NCI-H2029 treated with DMSO at 0.1 percent for 48 hours (cell line): ENCODE results near the gene PLXNB1.
A peak's percentile ranks its signal among the peaks of the same experiment; 100 is the strongest.
"Not testable (repeated sequence)": the region's sequence is repeated elsewhere in the genome, so short reads cannot be mapped to it uniquely, and the experiment has no call there.

Experiments used
- DNase-seq: peaks from one replicate; lab custom pipeline; 2025; lab: John Stamatoyannopoulos, UW

Gene PLXNB1

GRCh38 chr3:48405343-48405881 is 24.5 kb downstream of the PLXNB1 start:
- no peak for DNase-seq

- DNase-seq, result no peak
Observed at GRCh38 chr3:48404440-48405342, 25.2 kb downstream of the PLXNB1 start.

- no peak for DNase-seq
Observed at GRCh38 chr3:48403533-48404439, 26.1 kb downstream of the PLXNB1 start.

GRCh38 chr3:48402907-48403306 is 27.0 kb downstream of the PLXNB1 start:
- DNase-seq, result no peak

DNA sequence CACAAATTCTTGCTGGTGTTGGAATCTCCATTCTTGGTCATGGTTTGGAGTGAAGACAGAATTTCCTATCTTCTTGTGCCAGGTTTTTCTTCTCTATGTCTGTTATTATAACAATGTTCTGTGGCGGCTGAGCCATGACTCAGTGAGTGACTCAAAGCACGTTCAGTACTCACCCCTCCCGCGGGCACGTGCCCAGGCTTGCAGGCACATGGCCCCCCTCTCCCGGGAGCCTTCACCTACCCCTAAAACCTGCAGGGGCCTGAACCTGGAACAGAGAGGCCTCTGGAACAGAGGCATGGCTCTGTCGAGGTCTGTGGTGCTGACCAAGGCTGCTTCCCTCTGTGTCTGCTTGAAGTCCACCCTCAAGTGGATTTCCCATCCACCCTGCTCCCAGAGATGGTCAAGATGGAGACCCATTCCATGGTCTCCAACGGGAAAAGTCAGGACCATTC is 27.6 kb downstream of the PLXNB1 start:
- no peak for DNase-seq

GRCh38 chr3:48401434-48401901 is 28.4 kb downstream of the PLXNB1 start:
- not testable (repeated sequence) for DNase-seq

DNA sequence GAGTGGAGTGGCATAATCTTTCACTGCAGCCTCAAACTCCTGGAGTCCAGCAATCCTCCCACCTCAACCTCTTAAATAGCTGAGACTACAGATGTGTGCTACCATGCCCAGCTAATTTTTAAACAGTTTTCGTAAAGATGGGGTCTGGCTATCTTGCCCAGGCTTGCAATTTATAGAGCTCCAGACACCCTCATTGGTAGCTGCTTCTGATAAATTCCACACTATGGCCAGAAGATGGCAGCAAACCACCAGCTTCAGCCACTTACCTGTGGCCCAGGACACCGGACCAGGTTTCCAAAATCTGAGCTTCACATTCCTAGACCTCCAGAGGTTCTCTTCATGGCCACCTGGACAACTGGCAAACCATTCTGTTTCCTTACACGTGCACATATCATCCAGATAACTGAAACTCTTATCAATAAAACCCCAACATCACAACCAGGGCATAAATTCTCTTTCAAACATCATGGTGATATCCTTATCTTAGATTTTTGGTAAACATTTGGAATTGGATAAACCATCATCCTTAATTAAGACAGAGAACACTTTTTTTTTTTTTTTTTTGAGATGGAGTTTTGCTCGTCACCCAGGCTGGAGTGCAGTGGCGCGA is 29.0 kb downstream of the PLXNB1 start:
- peak; percentile 28 for DNase-seq

DNA sequence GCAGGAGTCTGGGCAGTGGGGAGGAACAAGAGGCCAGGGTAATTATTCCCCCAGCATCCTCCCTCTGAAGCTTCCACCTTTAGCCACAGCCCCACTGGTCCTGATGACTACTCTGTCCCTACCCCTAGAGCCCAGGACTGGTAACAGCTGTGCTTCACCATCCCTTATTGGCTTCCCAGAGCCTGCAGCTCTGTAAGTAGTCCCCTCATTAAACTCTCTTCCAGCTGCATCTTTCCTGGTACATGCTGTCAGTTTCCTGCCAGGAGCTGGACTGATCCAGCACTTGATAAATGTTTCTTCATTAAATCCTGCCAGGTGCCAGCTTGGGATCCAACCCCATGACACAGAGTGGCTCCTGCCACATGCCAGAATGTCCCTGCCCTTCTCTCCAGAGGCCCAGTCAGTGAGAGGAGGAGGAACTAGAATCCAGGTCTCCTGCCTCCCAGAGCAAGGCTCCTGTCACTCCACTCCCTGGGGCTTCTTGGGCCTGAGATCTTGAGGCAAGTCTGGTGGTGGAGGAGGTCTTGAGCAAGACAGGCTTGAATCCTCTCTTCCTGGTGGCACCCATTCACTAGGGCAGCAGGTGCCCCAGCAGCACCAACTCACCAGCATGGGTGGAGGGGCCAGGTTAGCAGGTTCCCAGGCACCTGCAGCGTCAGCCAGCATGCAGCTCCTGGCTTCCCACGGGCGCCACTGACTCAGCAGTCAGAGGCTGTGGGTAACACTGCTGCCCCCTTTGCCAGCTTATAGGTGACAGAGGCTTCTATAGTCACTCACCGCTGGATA is 30.3 kb downstream of the PLXNB1 start:
- no peak for DNase-seq

DNA sequence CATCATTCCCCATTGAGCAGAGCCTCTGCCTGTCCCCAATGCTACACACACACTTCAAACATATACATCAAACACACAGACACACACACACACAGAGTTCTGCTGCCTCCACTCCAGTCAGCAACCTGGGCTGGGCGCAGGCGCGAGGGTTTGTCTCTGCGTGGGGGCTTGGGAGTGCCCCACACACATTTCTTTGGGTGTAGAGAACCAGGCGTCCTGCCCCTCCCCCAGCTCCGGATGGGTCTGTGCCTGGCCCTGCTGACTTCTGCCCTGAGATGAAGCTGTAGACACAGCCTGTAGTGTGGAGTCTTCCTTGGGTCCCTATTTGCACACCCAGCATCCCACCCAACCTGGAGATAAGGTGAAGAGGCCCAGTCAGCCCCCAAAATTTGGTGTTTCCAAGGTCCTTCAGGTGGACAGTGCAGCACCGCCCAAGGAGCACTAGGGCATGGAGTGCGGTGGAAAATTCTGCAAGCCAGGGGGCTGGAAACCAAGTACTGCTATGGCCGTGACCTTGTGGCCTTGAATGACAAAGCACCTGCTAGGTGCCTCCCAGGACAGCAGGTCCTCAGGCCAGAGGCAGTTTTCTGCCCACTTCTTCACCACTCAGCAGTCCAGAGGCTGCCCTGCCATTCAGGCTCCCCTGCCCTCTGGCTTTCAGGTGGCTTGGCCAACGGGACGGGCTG is 31.0 kb downstream of the PLXNB1 start:
- DNase-seq, result no peak

DNA sequence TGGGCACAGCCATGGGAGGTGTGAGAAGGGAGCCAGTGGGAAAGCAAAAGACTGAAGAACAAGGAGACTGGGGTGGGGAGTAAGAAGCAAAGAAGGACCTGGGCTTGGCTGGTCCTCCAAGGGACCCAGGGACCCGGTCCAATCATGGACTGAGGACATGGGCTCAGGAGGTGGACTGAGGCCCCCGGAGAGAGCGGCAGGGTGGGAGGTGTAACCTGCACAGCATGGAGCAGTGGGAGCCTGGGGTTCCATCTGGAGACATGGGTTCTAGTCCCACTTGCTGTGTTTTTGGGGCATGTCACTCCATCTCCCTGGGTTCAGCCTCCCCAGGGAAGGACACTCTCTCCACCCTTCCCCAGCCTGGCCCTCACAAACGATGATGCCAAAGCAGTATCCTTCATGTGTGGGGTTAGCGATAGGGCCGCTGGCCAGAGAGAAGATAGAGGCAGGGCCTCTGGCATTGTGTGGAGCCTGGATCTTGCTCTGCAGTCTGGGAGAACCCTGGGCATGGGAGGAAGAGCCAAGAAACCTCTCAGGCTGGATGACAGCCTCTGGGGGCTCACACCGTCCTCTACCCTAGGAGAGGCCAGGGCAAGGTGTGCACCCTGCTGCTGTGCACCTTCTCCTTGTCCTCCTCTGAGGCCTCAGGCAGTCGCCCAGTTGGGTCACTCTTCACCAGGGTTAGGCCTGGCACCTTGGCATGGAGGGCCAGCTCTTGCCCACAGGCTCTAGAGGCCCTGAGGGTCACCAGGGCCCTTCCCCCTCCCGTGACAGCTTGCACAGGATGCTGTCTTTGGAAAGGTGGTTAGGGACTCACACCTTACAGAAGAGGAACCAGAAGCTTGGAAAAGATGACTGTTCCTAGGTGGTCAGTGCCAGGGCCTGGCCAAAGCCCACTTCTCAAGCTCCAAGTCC is 31.9 kb downstream of the PLXNB1 start:
- no peak for DNase-seq

DNA sequence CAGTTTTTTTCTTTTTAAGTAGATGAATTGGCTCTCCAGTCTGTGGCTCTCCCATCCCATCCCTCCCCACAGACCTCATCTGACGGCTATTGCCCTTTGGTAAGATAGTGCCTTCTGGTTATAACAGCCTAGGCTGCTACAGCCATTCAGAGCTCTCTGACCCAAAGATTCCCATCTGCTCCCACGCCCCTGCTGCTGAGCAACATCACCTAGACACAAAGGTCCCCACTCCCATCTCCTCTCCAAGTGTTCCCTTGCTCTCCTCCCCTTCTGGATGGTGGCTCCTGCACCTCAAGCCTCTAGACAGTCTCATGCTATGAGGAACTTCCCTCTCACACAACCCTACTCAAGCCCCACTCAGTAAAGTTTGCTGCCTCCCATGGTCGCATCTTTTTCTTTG is 34.2 kb downstream of the PLXNB1 start:
- no peak for DNase-seq

GRCh38 chr3:48394391-48394790 is 35.5 kb downstream of the PLXNB1 start:
- DNase-seq, result no peak

GRCh38 chr3:48388966-48389365 is 40.9 kb downstream of the PLXNB1 start:
- DNase-seq, result no peak

DNA sequence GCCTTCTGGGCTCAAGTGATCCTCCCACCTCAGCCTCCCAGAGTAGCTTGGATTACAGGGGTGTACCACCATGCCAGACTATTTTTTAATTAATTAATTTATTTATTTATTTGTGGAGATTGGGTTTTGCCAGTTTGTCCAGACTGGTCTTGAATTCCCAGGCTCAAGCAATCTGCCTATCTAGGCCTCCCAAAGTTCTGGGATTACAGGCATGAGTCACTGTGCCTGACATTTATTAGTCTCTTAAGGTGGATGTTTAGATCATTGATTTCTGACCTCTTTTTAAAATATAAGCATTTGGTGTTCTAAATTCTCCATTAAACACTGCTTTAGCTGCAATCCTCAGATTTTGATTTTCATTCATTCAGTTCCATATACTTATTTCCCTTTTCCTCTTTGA is 42.3 kb downstream of the PLXNB1 start:
- no peak for DNase-seq

GRCh38 chr3:48372862-48373435 is 56.9 kb downstream of the PLXNB1 start:
- no peak for DNase-seq

- DNase-seq, result no peak
Observed at GRCh38 chr3:48372377-48372770, 57.5 kb downstream of the PLXNB1 start.

DNA sequence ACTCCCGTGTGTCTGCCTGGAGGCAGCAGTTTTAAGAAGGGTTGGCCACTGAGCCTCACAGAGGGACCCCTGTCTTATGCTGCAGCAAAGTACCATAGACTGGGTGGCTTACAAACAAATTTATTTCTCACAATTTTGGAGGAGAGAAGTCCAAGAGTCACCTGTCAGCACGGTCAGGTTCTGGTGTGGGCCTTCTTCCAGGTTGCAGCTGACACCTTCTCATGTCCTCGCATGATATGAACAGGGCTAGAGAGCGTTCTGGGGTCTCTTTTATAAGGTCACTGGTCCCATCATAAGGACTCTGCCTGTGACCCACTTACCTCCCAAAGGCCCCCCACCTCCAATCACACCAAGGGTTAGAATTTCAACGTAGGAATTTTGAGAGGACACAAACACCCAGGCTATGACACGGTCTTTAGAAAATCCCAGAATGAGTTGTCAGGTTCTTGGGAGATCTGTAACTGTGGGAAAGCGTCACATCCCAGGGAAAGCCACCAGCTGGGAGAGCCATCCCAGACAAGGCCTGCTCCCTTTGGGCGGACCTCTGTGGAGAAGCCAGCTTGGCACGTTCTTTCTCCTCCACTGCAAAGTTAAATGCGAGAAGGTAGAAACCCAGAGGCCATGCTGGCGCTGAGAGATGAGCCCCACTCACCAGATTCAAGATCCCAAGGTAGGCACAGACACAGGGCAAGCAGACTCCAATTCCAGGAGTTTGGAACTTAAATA is 58.1 kb downstream of the PLXNB1 start, which contains the start of gene FBXW12:
Gene FBXW12, plus strand, starts transcription at position 569 of the 726 bp plus-strand sequence. CDS start 549 bp downstream, outside the sequence.
- no peak for DNase-seq

- no peak for DNase-seq
Observed at GRCh38 chr3:48370333-48370713, 59.6 kb downstream of the PLXNB1 start.
